ENCODE measurements around the gene STK32A. TPM values are rescaled to one million over a fixed set of nuclear protein-coding genes. Genes with fewer than 3 reads are reported as not detected.

STK32A gene
- total RNA-seq, 4 donors from 2014 or later, result 9.6 to 35.2 (median 14.8) TPM

DNA sequence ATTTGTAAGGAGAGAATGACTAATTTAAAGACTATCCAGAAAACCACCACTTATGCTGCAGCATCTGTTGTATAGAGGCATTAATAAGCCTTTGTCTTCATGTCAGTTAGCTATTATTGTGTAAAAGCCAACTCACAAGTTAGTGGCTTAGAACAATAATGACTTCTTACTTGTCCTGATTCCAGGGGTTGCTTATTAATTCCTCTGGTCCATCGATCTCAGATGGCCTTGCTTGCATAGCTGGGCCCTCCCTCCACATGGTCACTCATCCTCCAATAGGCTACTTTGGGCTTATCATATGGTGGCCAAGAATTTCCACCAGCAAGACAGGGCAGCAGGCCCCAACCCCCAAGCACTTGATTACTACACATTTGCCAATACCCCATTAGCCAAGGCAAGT is 44.5 kb upstream of the STK32A start:
- no peak for DNase-seq (ENCODE audit: low spot score in 2 of 2)
- peak overlapping the region; percentile 6 to 78 (median 51) for H3K27ac ChIP-seq
- H3K36me3 ChIP-seq, result no peaks in the 10 kb centered on the region
- WGBS, 2 donors, result 29 to 46% methylated on average over 1 of the region's 1 CpG
- no peaks in the 10 kb centered on the region for H3K27me3 ChIP-seq
- peaks cover 0 to 33% (median 6%) of the 10 kb centered on the region in 4 donors for H3K4me1 ChIP-seq
- TF ChIP-seq, protein P1, sequence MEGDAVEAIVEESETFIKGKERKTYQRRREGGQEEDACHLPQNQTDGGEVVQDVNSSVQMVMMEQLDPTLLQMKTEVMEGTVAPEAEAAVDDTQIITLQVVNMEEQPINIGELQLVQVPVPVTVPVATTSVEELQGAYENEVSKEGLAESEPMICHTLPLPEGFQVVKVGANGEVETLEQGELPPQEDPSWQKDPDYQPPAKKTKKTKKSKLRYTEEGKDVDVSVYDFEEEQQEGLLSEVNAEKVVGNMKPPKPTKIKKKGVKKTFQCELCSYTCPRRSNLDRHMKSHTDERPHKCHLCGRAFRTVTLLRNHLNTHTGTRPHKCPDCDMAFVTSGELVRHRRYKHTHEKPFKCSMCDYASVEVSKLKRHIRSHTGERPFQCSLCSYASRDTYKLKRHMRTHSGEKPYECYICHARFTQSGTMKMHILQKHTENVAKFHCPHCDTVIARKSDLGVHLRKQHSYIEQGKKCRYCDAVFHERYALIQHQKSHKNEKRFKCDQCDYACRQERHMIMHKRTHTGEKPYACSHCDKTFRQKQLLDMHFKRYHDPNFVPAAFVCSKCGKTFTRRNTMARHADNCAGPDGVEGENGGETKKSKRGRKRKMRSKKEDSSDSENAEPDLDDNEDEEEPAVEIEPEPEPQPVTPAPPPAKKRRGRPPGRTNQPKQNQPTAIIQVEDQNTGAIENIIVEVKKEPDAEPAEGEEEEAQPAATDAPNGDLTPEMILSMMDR (IDR thresholded peaks at IDR 0.05), result no peak
- TF ChIP-seq POLR2A (IDR thresholded peaks at IDR 0.05) (no peak), EP300 (IDR thresholded peaks at IDR 0.05) (no peak)
- H3K9me3 ChIP-seq, result peaks cover 0 to 2% (median 0%) of the 10 kb centered on the region in 4 donors
- no peak overlapping the region for H3K4me3 ChIP-seq

DNA sequence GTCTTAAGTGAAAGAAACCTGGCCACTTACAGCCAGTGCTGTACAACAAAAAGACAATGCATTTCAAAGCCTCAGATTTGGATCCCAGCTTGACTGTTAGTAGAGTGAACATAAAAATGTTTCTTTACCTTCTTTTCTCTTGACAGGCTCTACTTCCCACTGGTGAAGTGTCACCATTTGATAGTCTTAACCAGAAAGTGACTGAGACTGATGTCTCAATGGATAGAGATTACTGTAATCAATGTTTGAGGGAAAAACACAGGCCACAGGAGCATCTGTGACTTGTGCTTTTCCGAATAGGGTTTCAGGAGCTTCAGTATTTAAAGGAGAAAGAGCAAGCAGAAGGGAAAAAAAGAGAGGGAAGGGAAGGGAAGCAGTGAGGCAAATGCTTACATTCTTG is 41.7 kb upstream of the STK32A start:
- WGBS, 2 donors, result 64 to 67% methylated on average over 1 of the region's 1 CpG
- Histone ChIP-seq H3K4me3 (no peak overlapping the region), H3K27me3 (no peaks in the 10 kb centered on the region), H3K27ac (peak overlapping the region in 2 of 4 donors; percentile 77 to 78), H3K36me3 (no peaks in the 10 kb centered on the region), H3K4me1 (peaks cover 0 to 29% (median 6%) of the 10 kb centered on the region in 4 donors), H3K9me3 (no peaks in the 10 kb centered on the region)
- no peak for DNase-seq (ENCODE audit: low spot score in 2 of 2)
- TF ChIP-seq EP300 (IDR thresholded peaks at IDR 0.05), result no peak
- TF ChIP-seq, protein P1 (IDR thresholded peaks at IDR 0.05), result no peak
- no peak for TF ChIP-seq POLR2A (IDR thresholded peaks at IDR 0.05)

DNA sequence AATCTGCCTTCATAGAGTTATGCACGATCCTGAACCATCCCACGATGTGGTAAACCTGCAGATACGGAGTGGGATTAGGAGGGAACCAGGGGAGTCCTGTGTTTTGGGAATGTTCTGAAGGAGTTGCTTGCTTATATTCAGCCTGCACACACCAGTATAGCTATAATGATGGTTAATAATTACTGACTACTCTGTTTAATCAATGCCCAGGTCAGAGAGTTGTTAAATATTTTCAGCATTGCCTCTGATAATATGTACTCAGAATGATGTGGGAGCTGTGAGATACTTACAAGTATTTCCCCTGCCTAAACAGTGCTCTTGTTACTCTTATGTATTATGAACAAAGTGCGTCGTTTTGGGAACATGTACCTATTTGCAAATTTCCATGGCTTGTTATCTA is 34.8 kb upstream of the STK32A start:
- H3K9me3 ChIP-seq, result peaks cover 0 to 9% (median 1%) of the 10 kb centered on the region in 4 donors
- no peaks in the 10 kb centered on the region for H3K27me3 ChIP-seq
- H3K4me1 ChIP-seq, result peaks cover 0 to 4% (median 0%) of the 10 kb centered on the region in 4 donors
- no peak for DNase-seq (ENCODE audit: low spot score in 2 of 2)
- TF ChIP-seq POLR2A (IDR thresholded peaks at IDR 0.05), result no peak
- TF ChIP-seq EP300 (IDR thresholded peaks at IDR 0.05), result no peak
- H3K4me3 ChIP-seq, result no peak overlapping the region
- no peaks in the 10 kb centered on the region for H3K36me3 ChIP-seq
- no peak overlapping the region for H3K27ac ChIP-seq
- 89 to 90% methylated on average over 5 of the region's 5 CpGs for WGBS, 2 donors

DNA sequence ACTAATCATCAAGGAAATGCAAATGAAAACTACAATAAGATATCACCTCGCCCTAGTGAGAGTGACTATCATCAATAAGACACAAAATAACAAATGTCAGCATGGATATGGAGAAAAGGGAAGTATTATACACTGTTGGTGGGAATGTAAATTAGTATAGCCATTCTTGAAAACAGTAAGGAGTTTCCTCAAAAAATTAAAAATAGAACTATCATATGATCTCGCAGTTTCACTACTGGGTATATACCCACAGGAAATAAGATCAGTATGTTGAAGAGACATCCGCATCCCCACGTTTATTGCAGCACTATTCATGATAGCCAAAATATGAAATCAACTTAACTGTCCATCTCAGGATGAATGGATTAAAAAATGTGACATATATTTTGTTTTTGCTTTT is 31.6 kb upstream of the STK32A start:
- Histone ChIP-seq H3K27ac (peak overlapping the region in 1 of 4 donors; percentile 49), H3K36me3 (no peaks in the 10 kb centered on the region), H3K4me3 (no peak overlapping the region), H3K9me3 (peaks cover 0 to 11% (median 2%) of the 10 kb centered on the region in 4 donors), H3K4me1 (peaks cover 0 to 16% (median 0%) of the 10 kb centered on the region in 4 donors), H3K27me3 (no peaks in the 10 kb centered on the region)
- whole genome bisulfite sequencing, 2 donors, result 66 to 72% methylated on average over 4 of the region's 4 CpGs
- no peak for DNase-seq (ENCODE audit: low spot score in 2 of 2)
- TF ChIP-seq, protein P1 (IDR thresholded peaks at IDR 0.05), result no peak
- peak in 1 of 2 donors; percentile 27 for TF ChIP-seq EP300 (IDR thresholded peaks at IDR 0.05)

DNA sequence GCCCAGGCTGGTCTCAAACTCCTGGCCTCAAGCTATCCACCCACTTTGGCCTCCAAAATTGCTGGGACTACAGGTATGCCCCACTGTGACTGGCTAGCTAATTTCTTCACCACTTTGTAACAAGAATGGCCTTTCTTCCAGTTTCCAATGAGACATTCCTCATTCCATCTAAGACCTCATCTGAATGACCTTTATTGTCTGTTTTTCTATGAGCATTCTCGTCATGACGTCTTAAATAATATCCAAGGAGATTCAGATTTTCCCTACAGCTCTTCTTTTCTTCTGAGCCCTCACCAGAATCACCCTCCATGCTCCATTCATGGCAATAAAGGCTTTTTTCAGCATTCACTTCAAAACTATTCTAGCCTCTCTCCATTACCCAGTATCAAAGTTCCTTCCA is 30.2 kb upstream of the STK32A start:
- WGBS, 2 donors, result 48 to 55% methylated on average over 2 of the region's 2 CpGs
- DNase-seq (ENCODE audit: low spot score in 2 of 2), result no peak

More for the DNA sequence above, 30.2 kb upstream of the STK32A start:
- H3K36me3 ChIP-seq, result no peaks in the 10 kb centered on the region
- H3K4me1 ChIP-seq, result peaks cover 0 to 27% (median 6%) of the 10 kb centered on the region in 4 donors
- no peak overlapping the region for H3K4me3 ChIP-seq
- H3K27me3 ChIP-seq, result no peaks in the 10 kb centered on the region
- no peak for TF ChIP-seq EP300 (IDR thresholded peaks at IDR 0.05)
- TF ChIP-seq, protein P1 (IDR thresholded peaks at IDR 0.05), result no peak
- TF ChIP-seq POLR2A (IDR thresholded peaks at IDR 0.05), result no peak
- H3K27ac ChIP-seq, result peak overlapping the region in 2 of 4 donors; percentile 21 to 92
- peaks cover 0 to 11% (median 2%) of the 10 kb centered on the region in 4 donors for H3K9me3 ChIP-seq

Data from tibial nerve (tissue), 4 donors.